Subcutaneous abdominal adipose tissue (tissue), 5 donors: ENCODE measurements around the gene SPEF2.

Experiments
- H3K27ac ChIP-seq: one replicate; pipeline ENCODE4 v1.7.0; 2013; ENCODE audit warnings: low read depth, mild to moderate bottlenecking, inconsistent platforms, low read length, moderate library complexity
- H3K27me3 ChIP-seq, 5 donors: one replicate each; pipeline ENCODE4 v1.7.0; 2013; ENCODE audit warnings: low read length in 5 of 5, inconsistent platforms in 1 of 5; ENCODE audit not compliant: control insufficient read depth in 5 of 5, insufficient read depth in 4 of 5
- H3K36me3 ChIP-seq, 5 donors: one replicate each; pipeline ENCODE4 v1.7.0; 2013; ENCODE audit warnings: low read length in 5 of 5; ENCODE audit not compliant: control insufficient read depth in 5 of 5, insufficient read depth in 5 of 5
- H3K4me1 ChIP-seq, 5 donors: one replicate each; pipeline ENCODE4 v1.7.0; 2013; ENCODE audit warnings: low read length in 5 of 5, mild to moderate bottlenecking in 3 of 5, moderate library complexity in 1 of 5; ENCODE audit not compliant: control insufficient read depth in 5 of 5, insufficient read depth in 5 of 5
- H3K4me3 ChIP-seq, 5 donors: one replicate each; pipeline ENCODE4 v1.7.0; 2013; ENCODE audit warnings: low read length in 5 of 5, low read depth in 1 of 5
- H3K9ac ChIP-seq, 5 donors: one replicate each; pipeline ENCODE4 v1.7.0; 2013; ENCODE audit warnings: low read length in 5 of 5, mild to moderate bottlenecking in 4 of 5, moderate library complexity in 3 of 5
- H3K9me3 ChIP-seq, 5 donors: one replicate each; pipeline ENCODE4 v1.7.0; 2013; ENCODE audit warnings: low read length in 5 of 5; ENCODE audit not compliant: control insufficient read depth in 5 of 5
- donor health status: healthy.
- donor health status: healthy.
- donor health status: healthy.
- donor health status: healthy.
- donor health status: healthy.

The SPEF2 gene

GRCh38 chr5:35617435-35618303 lies at the start of gene SPEF2:
Gene SPEF2, plus strand, starts transcription at chr5:35617863. Its CDS starts 135 bp downstream, at chr5:35617998.
- Histone ChIP-seq H3K9ac (peak within 1 kb of the TSS; percentile 13 to 88 (median 76)), H3K27me3 (no peaks in the 10 kb centered on the region), H3K27ac (no peak within 1 kb of the TSS), H3K36me3 (no peaks in the 10 kb centered on the region), H3K9me3 (no peaks in the 10 kb centered on the region), H3K4me3 (peak within 1 kb of the TSS; percentile 79 to 98 (median 93)), H3K4me1 (peaks cover 4 to 18% (median 15%) of the 10 kb centered on the region in 5 donors)

GRCh38 chr5:35575578-35575977 lies 42.1 kb upstream of the SPEF2 start:
- Histone ChIP-seq H3K9ac (no peak overlapping the region), H3K36me3 (no peaks in the 10 kb centered on the region), H3K4me3 (no peak overlapping the region), H3K4me1 (no peaks in the 10 kb centered on the region), H3K27me3 (no peaks in the 10 kb centered on the region), H3K27ac (no peak overlapping the region), H3K9me3 (no peaks in the 10 kb centered on the region)

- Histone ChIP-seq H3K4me1 (no peaks in the 10 kb centered on the region), H3K27ac (no peak overlapping the region), H3K9ac (no peak overlapping the region), H3K9me3 (no peaks in the 10 kb centered on the region), H3K36me3 (no peaks in the 10 kb centered on the region), H3K27me3 (no peaks in the 10 kb centered on the region), H3K4me3 (no peak overlapping the region)
These were observed 30.2 kb upstream of the SPEF2 start for GRCh38 chr5:35587419-35587818.

GRCh38 chr5:35593338-35593737 lies 24.3 kb upstream of the SPEF2 start:
- Histone ChIP-seq H3K36me3 (no peaks in the 10 kb centered on the region), H3K27me3 (no peaks in the 10 kb centered on the region), H3K4me1 (no peaks in the 10 kb centered on the region), H3K27ac (no peak overlapping the region), H3K9ac (no peak overlapping the region), H3K9me3 (no peaks in the 10 kb centered on the region), H3K4me3 (no peak overlapping the region)

- no peaks in the 10 kb centered on the region for H3K27me3 ChIP-seq
- H3K9me3 ChIP-seq: peaks cover 0 to under 1% (median 0%) of the 10 kb centered on the region in 5 donors
- H3K9ac ChIP-seq: no peak overlapping the region
- no peaks in the 10 kb centered on the region for H3K4me1 ChIP-seq
- H3K4me3 ChIP-seq: no peak overlapping the region
- H3K27ac ChIP-seq: no peak overlapping the region
- no peaks in the 10 kb centered on the region for H3K36me3 ChIP-seq
These were observed 18.8 kb upstream of the SPEF2 start for GRCh38 chr5:35598707-35599370.

GRCh38 chr5:35600591-35600990 lies 17.1 kb upstream of the SPEF2 start:
- no peak overlapping the region for H3K9ac ChIP-seq

GRCh38 chr5:35608881-35609779 lies 8.5 kb upstream of the SPEF2 start:
- Histone ChIP-seq H3K4me3 (no peak overlapping the region), H3K4me1 (no peaks in the 10 kb centered on the region)

More at GRCh38 chr5:35600591-35600990, 17.1 kb upstream of the SPEF2 start:
- no peaks in the 10 kb centered on the region for H3K36me3 ChIP-seq
- no peaks in the 10 kb centered on the region for H3K27me3 ChIP-seq
- H3K4me3 ChIP-seq: no peak overlapping the region
- no peak overlapping the region for H3K27ac ChIP-seq
- H3K9me3 ChIP-seq: peaks cover 0 to 8% (median 0%) of the 10 kb centered on the region in 5 donors
- no peaks in the 10 kb centered on the region for H3K4me1 ChIP-seq

GRCh38 chr5:35617060-35617434 lies 616 bp upstream of the SPEF2 start:
- Histone ChIP-seq H3K27me3 (no peaks in the 10 kb centered on the region), H3K36me3 (no peaks in the 10 kb centered on the region), H3K9me3 (no peaks in the 10 kb centered on the region), H3K4me3 (peak overlapping the region; percentile 79 to 98 (median 93)), H3K4me1 (peaks cover 4 to 18% (median 15%) of the 10 kb centered on the region in 5 donors), H3K9ac (peak overlapping the region in 1 of 5 donors; percentile 83), H3K27ac (no peak overlapping the region)

More at GRCh38 chr5:35608881-35609779, 8.5 kb upstream of the SPEF2 start:
- H3K27me3 ChIP-seq: no peaks in the 10 kb centered on the region
- H3K9ac ChIP-seq: no peak overlapping the region
- H3K9me3 ChIP-seq: peaks cover 0 to 8% (median 0%) of the 10 kb centered on the region in 5 donors
- no peak overlapping the region for H3K27ac ChIP-seq
- no peaks in the 10 kb centered on the region for H3K36me3 ChIP-seq

GRCh38 chr5:35618304-35618636 lies 607 bp downstream of the SPEF2 start:
- no peaks in the 10 kb centered on the region for H3K27me3 ChIP-seq
- no peaks in the 10 kb centered on the region for H3K36me3 ChIP-seq
- H3K27ac ChIP-seq: no peak overlapping the region
- peaks cover 4 to 18% (median 15%) of the 10 kb centered on the region in 5 donors for H3K4me1 ChIP-seq
- H3K4me3 ChIP-seq: peak overlapping the region; percentile 76 to 98 (median 93)
- H3K9ac ChIP-seq: peak overlapping the region in 4 of 5 donors; percentile 49 to 88 (median 80)
- no peaks in the 10 kb centered on the region for H3K9me3 ChIP-seq
